Psoas muscle (tissue), 8 donors: ENCODE measurements around the gene SAMD11. TPM values are rescaled to one million over a fixed set of nuclear protein-coding genes. Genes with fewer than 3 reads are reported as not detected.

Experiments used
- ATAC-seq, 4 donors: fragments of 200-7000 bp; cut with Tn5 transposase; one replicate each; pipeline ENCODE4 v1.9.1; 2020; ENCODE audit warnings: moderate library complexity in 3 of 4, mild to moderate bottlenecking in 2 of 4
- DNase-seq, 2 donors: peaks; one replicate each; pipeline ENCODE4 v3.0.0-alpha.2; 2020
- H3K27ac ChIP-seq: fragments of 200-600 bp; one replicate; pipeline ENCODE4 v1.8.0; 2022
- H3K27me3 ChIP-seq, 3 donors: fragments of 200-600 bp in 1 of 3; one replicate each; pipeline versions ENCODE4 v1.6.1 to v1.8.0; 2013 to 2022; ENCODE audit warnings: low read length in 2 of 3, mild to moderate bottlenecking in 2 of 3, moderate library complexity in 1 of 3; ENCODE audit not compliant: insufficient read depth in 3 of 3
- H3K36me3 ChIP-seq, 2 donors: fragments of 200-600 bp in 1 of 2; one replicate each; pipeline versions ENCODE4 v1.6.1 to v1.8.0; 2013 to 2022; ENCODE audit warnings: low read depth in 1 of 2, mild to moderate bottlenecking in 1 of 2, moderate library complexity in 1 of 2; ENCODE audit not compliant: insufficient read depth in 1 of 2
- H3K4me1 ChIP-seq: fragments of 200-600 bp; one replicate; pipeline ENCODE4 v1.8.0; 2022
- H3K4me3 ChIP-seq: fragments of 200-600 bp; one replicate; pipeline ENCODE4 v1.8.0; 2022; ENCODE audit warnings: mild to moderate bottlenecking
- H3K9me3 ChIP-seq: fragments of 200-600 bp; one replicate; pipeline ENCODE4 v1.8.0; 2022
- CTCF ChIP-seq: fragments of 200-600 bp; IDR thresholded peaks from one replicate; pipeline ENCODE4 v1.8.0; 2022; ENCODE audit warnings: antibody characterized with exemption
- WGBS, 3 donors: extraction: QIAGEN DNeasy Blood & Tissue Kit; methylation state at CpG; one replicate each; pipeline versions ENCODE4 v1.1.6 to v1.1.7; 2013; 5-methylcytosine and 5-hydroxymethylcytosine counted together
- intact Hi-C, 2 donors: fragments of 100-400 bp; cut with DNase I; formaldehyde crosslinking; loops; one replicate each; pipeline versions ENCODE4 v1.11.0 to v1.14.2; 2022
- polyA plus RNA-seq, 3 donors: library from polyadenylated mRNA; stranded (reverse); fragments of 200-250 nt; gene quantifications; one replicate each; pipeline ENCODE4 v1.2.3, GENCODE V29; 2013
- total RNA-seq, 4 donors: library from RNA; stranded (reverse); fragmentation: NEBNext Ultra II Directional in 2 of 4; extraction: Animal tissue kit (Norgen Biotek cat#: 25700) in 2 of 4; gene quantifications; one replicate each; pipeline versions ENCODE4 v1.2.1 to v1.2.4, GENCODE V29; 2021 to 2023
- donor health status: healthy with polysubstance abuse.
- donor health status: DM: no; HTN: no; CAD: no; lungs with moderate emphysema.
- donor health status: Bipolar disorder and iron deficiency.
- donor health status: healthy.
- donor health status: DM: yes; HTN: yes; CAD: no.
- donor health status: DM: no; HTN: no; CAD: no.
- donor health status: DM: no; HTN: no; CAD: no.
- donor health status: DM: yes; HTN: yes; CAD: no.

Gene SAMD11
- total and polyA plus RNA-seq, 7 donors = 0.28 to 6.9 (median 1.0) TPM; not detected in 1

GRCh38 chr1:967466-968343 lies 44.0 kb downstream of the SAMD11 start:
- H3K27ac ChIP-seq = no peak overlapping the region
- peak; percentile 12 to 50 for DNase-seq
- TF ChIP-seq CTCF = no peak
- peaks cover 0 to 35% (median 5%) of the 10 kb centered on the region in 3 donors for H3K27me3 ChIP-seq
- no peaks in the 10 kb centered on the region for H3K9me3 ChIP-seq
- no peak for ATAC-seq
- H3K4me3 ChIP-seq = no peak overlapping the region
- peaks cover 0 to 5% of the 10 kb centered on the region in 2 donors for H3K36me3 ChIP-seq
- peaks cover 16% of the 10 kb centered on the region for H3K4me1 ChIP-seq
- intact Hi-C loops = no loop called here
- 56 to 62% (median 61%) methylated on average over 22 to 23 of the region's 23 CpGs for WGBS, 3 donors

- Histone ChIP-seq H3K9me3 (no peaks in the 10 kb centered on the region), H3K4me1 (peaks cover 16% of the 10 kb centered on the region), H3K27me3 (peaks cover 0 to 41% (median 5%) of the 10 kb centered on the region in 3 donors), H3K4me3 (no peak overlapping the region), H3K36me3 (no peaks in the 10 kb centered on the region), H3K27ac (no peak overlapping the region)
- WGBS, 3 donors = 77 to 84% (median 79%) methylated on average over 15 of the region's 15 CpGs
- TF ChIP-seq CTCF = no peak
- ATAC-seq (no peak), DNase-seq (no peak)
- intact Hi-C loops = no loop called here
These were observed 45.6 kb downstream of the SAMD11 start for GRCh38 chr1:969260-969855.

GRCh38 chr1:970242-970972 lies 46.7 kb downstream of the SAMD11 start:
- H3K27me3 ChIP-seq = peaks cover 0 to 41% (median 5%) of the 10 kb centered on the region in 3 donors

More at GRCh38 chr1:970242-970972, 46.7 kb downstream of the SAMD11 start:
- intact Hi-C loops = no loop called here
- DNase-seq (peak in 1 of 2 donors; percentile 12), ATAC-seq (no peak)
- no peak overlapping the region for H3K27ac ChIP-seq
- no peak for TF ChIP-seq CTCF
- peaks cover 16% of the 10 kb centered on the region for H3K4me1 ChIP-seq
- no peak overlapping the region for H3K4me3 ChIP-seq
- H3K36me3 ChIP-seq = no peaks in the 10 kb centered on the region
- no peaks in the 10 kb centered on the region for H3K9me3 ChIP-seq
- 11 to 14% (median 11%) methylated on average over 29 to 33 of the region's 33 CpGs for WGBS, 3 donors
